ENCODE measurements around the gene PLD4. TPM values are rescaled to one million over a fixed set of nuclear protein-coding genes. Genes with fewer than 3 reads are reported as not detected.

PLD4 gene
- total RNA-seq, 4 donors from 2014 or later, result under 0.01 to 0.42 (median 0.31) TPM; not detected in 1

DNA sequence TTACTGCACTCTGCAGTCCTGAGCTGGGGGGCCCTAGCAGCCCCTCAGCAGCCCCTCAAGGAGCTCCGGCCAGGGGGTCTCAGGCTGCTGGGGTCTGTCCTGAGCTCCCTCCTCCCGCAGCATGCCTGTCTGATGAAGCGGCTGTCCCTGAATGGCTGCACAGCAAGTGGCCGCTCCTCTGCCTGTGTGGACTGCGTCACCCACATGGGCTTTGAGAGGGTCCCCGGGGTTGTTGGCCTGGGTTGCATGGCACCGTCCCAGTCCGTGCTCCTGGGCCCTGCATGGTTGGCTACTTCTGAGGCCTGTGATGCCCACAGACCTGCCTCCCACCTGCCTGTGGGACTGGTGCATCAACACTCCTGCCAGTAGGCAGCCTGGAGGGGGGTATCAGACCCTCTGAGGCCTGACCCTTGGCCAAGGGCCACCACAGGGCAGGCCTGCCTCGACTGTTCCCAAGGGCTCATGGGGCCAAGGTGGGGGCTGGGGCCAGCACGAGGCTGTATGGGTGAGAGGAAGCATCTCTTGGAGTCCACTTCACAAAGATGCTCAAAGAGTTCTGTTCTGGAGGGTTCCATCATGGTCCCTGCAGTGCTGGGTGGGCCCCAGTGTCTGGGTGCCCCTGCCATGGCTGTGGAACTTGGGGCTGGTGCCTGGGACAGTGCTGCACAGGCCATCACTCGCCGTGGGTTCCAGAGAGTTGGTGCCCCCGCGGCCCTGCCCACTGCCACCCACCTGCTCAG is 47.4 kb upstream of the PLD4 start:
- Histone ChIP-seq H3K9me3 (no peaks in the 10 kb centered on the region), H3K4me3 (no peak overlapping the region), H3K4me1 (peaks cover 0 to 20% (median 4%) of the 10 kb centered on the region in 3 donors), H3K36me3 (peaks cover 0 to 59% of the 10 kb centered on the region in 2 donors), H3K27ac (no peak overlapping the region), H3K27me3 (no peaks in the 10 kb centered on the region)
- ATAC-seq, result no peak
- no CpG with 5 or more reads among the region's 14 CpGs for WGBS, 2 donors (ENCODE audit: low coverage in 1 of 2)
- TF ChIP-seq POLR2A (IDR thresholded peaks at IDR 0.05), result no peak
- no peak for TF ChIP-seq POLR2AphosphoS5 (IDR thresholded peaks at IDR 0.05)
- TF ChIP-seq, protein P1, sequence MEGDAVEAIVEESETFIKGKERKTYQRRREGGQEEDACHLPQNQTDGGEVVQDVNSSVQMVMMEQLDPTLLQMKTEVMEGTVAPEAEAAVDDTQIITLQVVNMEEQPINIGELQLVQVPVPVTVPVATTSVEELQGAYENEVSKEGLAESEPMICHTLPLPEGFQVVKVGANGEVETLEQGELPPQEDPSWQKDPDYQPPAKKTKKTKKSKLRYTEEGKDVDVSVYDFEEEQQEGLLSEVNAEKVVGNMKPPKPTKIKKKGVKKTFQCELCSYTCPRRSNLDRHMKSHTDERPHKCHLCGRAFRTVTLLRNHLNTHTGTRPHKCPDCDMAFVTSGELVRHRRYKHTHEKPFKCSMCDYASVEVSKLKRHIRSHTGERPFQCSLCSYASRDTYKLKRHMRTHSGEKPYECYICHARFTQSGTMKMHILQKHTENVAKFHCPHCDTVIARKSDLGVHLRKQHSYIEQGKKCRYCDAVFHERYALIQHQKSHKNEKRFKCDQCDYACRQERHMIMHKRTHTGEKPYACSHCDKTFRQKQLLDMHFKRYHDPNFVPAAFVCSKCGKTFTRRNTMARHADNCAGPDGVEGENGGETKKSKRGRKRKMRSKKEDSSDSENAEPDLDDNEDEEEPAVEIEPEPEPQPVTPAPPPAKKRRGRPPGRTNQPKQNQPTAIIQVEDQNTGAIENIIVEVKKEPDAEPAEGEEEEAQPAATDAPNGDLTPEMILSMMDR (IDR thresholded peaks at IDR 0.05), result no peak
- TF ChIP-seq EP300 (IDR thresholded peaks at IDR 0.05), result no peak

DNA sequence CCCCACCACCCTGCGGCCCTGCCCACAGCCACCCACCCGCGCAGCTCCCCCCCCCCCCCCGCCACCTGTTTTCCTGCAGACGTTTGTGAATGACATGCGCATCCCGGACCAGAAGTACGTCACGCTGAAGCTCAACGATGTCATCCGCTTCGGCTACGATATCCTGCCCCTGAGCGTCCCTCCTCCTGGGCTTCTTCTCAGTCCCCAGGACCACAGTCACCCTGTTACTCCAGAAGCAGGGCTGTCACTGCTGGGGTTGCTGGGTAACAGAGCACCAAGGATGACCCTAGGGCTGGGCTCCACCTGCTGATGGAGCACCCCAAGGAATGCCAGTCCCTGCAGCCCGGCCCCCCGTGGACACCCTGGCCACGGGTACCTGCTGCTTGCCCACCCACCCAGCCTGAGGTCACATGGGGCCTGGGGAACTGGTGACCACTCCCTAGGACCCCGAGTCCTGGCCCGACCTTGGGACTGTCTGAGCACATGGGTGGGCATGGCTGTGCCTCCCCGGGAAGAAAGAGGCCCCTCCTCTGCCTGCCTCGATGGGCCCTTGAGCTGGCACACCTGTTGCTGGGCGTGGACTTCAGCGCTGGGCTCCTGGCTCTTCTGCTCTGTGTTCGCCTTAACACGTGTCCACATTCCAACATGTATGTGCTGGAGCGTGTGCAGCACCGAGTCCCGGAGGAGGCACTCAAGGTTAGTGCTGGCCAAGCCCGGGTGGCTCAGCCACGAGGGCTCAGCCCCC is 46.7 kb upstream of the PLD4 start:
- Histone ChIP-seq H3K27ac (no peak overlapping the region), H3K4me1 (peaks cover 0 to 13% (median 3%) of the 10 kb centered on the region in 3 donors), H3K27me3 (no peaks in the 10 kb centered on the region), H3K9me3 (no peaks in the 10 kb centered on the region), H3K36me3 (peaks cover 0 to 66% of the 10 kb centered on the region in 2 donors), H3K4me3 (no peak overlapping the region)
- no peak for ATAC-seq
- TF ChIP-seq POLR2A (IDR thresholded peaks at IDR 0.05), result no peak
- TF ChIP-seq POLR2AphosphoS5 (IDR thresholded peaks at IDR 0.05), result no peak
- TF ChIP-seq, protein P1 (IDR thresholded peaks at IDR 0.05), result no peak
- no peak for TF ChIP-seq EP300 (IDR thresholded peaks at IDR 0.05)
- WGBS, 2 donors (ENCODE audit: low coverage in 1 of 2), result 60 to 90% methylated on average over 2 of the region's 30 CpGs

DNA sequence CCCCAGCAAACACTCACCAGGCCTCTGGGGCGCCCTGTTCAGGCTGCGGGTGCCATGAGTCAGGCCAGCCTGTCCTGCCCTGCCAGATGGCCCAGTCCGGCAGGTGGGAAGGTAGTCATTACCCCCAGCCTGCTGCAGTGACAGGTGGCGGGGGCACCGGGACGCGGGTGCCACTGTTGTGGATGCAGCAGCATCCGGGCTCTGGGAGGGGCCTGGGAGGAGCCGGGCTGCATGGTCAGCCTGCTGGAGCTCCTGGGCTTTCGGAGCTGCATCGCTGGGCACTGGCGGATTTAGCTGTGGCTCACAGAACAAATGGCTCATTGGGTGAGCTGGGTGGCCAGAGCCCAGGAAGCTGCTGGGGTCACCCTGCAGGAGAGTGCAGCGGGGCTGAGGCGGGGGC is 46.1 kb upstream of the PLD4 start:
- H3K36me3 ChIP-seq, result peaks cover 0 to 72% of the 10 kb centered on the region in 2 donors
- H3K4me3 ChIP-seq, result no peak overlapping the region
- peaks cover 0 to 7% (median 0%) of the 10 kb centered on the region in 3 donors for H3K4me1 ChIP-seq
- H3K9me3 ChIP-seq, result no peaks in the 10 kb centered on the region
- no peaks in the 10 kb centered on the region for H3K27me3 ChIP-seq
- H3K27ac ChIP-seq, result no peak overlapping the region
- TF ChIP-seq POLR2A (IDR thresholded peaks at IDR 0.05), result no peak
- no peak for TF ChIP-seq POLR2AphosphoS5 (IDR thresholded peaks at IDR 0.05)
- no peak for TF ChIP-seq EP300 (IDR thresholded peaks at IDR 0.05)
- TF ChIP-seq, protein P1 (IDR thresholded peaks at IDR 0.05), result no peak
- no peak for ATAC-seq
- 100% methylated on average over 1 of the region's 14 CpGs; no CpG with 5 or more reads in 1 of the 2 donors for WGBS, 2 donors (ENCODE audit: low coverage in 1 of 2)

DNA sequence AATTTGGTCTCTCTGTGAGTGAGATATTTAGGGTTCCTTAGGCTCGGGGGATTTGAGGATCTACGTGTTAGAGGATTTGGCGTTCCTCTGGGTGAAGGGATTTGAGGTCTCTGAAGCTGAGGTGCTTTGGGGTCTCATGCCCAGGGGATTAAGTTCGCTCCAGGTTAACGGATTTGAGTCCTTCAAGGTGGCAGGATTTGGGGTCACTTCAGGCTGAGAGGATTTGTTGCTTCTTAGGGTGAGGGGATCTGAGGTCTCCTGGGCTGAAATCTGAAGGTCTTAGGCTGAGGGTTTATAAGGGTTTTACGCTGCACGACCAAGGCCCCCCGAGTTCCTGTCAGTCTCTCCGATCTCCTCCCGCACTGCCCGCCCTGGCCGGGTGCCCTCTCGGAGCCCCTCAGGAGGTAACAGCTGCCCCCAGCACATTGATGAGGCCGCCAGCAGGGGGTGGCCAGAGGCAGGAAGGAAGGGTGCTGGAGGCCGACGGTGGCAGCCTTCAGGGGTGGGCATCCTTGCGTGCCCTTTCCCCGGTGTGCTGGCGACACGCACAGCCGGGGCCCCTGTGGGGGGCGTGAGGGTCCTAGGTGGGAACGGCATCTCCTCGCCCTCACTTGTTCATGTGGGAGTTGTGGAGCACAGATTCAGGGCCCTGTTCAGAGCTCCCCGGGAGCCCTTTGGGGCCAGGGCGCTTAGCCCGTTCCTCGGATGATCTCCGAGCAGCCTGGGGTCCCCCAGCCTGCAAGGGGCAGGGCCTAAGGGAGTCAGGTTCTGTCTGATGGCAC is 45.3 kb upstream of the PLD4 start:
- no peak overlapping the region for H3K4me3 ChIP-seq
- no peak for ATAC-seq
- 89 to 93% methylated on average over 5 to 7 of the region's 29 CpGs for WGBS, 2 donors (ENCODE audit: low coverage in 1 of 2)
- TF ChIP-seq, protein P1 (IDR thresholded peaks at IDR 0.05), result no peak
- TF ChIP-seq POLR2AphosphoS5 (IDR thresholded peaks at IDR 0.05), result no peak
- TF ChIP-seq POLR2A (IDR thresholded peaks at IDR 0.05), result no peak
- TF ChIP-seq EP300 (IDR thresholded peaks at IDR 0.05), result no peak
- no peaks in the 10 kb centered on the region for H3K9me3 ChIP-seq
- no peak overlapping the region for H3K27ac ChIP-seq
- peaks cover 0 to 80% of the 10 kb centered on the region in 2 donors for H3K36me3 ChIP-seq
- no peaks in the 10 kb centered on the region for H3K27me3 ChIP-seq
- H3K4me1 ChIP-seq, result peaks cover 0 to 4% (median 0%) of the 10 kb centered on the region in 3 donors

Data from gastroesophageal sphincter (tissue), 4 donors.